Activated CD8-positive, alpha-beta T cell treated with anti-CD3 and anti-CD28 coated beads, Interleukin-2, amount 10 ng/mL, durations not matched to agents 7 days and 5 days (primary cell): ENCODE measurements around the gene ONECUT1. TPM values are rescaled to one million over a fixed set of nuclear protein-coding genes. Genes with fewer than 3 reads are reported as not detected.

Source experiments
- ATAC-seq: fragments of 150-1000 bp; cut with Tn5 transposase; one replicate; pipeline ENCODE4 v1.10.0; 2021; ENCODE audit warnings: moderate library complexity
- CTCF ChIA-PET: fragments of 350-600 bp; sonication (Branson Sonifier 250); formaldehyde crosslinking; loops from one replicate; lab custom pipeline; 2021; ENCODE audit warnings: antibody characterized with exemption; lab: Charles Lee
- POLR2A ChIA-PET: fragments of 350-600 bp; sonication (Branson Sonifier 250); formaldehyde crosslinking; loops from one replicate; lab custom pipeline; 2021; ENCODE audit warnings: antibody characterized with exemption; lab: Charles Lee
- DNase-seq: peaks from one replicate; pipeline ENCODE4 v3.0.0-alpha.2; 2020
- H3K27ac Mint-ChIP-seq: one replicate; pipeline ENCODE4 v1.8.0; 2021; ENCODE audit warnings: mild to moderate bottlenecking, mixed read lengths
- H3K27me3 Mint-ChIP-seq: one replicate; pipeline ENCODE4 v1.8.0; 2021; ENCODE audit warnings: low read depth, mixed read lengths
- H3K36me3 Mint-ChIP-seq: one replicate; pipeline ENCODE4 v1.8.0; 2021; ENCODE audit warnings: low read depth, mixed read lengths
- H3K4me1 Mint-ChIP-seq: one replicate; pipeline ENCODE4 v1.8.0; 2021; ENCODE audit warnings: low read depth, mixed read lengths
- H3K4me3 Mint-ChIP-seq: one replicate; pipeline ENCODE4 v1.8.0; 2021; ENCODE audit warnings: mild to moderate bottlenecking, mixed read lengths
- H3K9me3 Mint-ChIP-seq: one replicate; pipeline ENCODE4 v1.8.0; 2022; ENCODE audit warnings: mixed read lengths; ENCODE audit not compliant: insufficient read depth
- total RNA-seq, 2 experiments: library from RNA; stranded (reverse); gene quantifications; one replicate each; pipeline ENCODE4 v1.2.3, GENCODE V29; 2021

ONECUT1 gene
- total RNA-seq, 2 experiments from 2014 or later, result not detected

DNA sequence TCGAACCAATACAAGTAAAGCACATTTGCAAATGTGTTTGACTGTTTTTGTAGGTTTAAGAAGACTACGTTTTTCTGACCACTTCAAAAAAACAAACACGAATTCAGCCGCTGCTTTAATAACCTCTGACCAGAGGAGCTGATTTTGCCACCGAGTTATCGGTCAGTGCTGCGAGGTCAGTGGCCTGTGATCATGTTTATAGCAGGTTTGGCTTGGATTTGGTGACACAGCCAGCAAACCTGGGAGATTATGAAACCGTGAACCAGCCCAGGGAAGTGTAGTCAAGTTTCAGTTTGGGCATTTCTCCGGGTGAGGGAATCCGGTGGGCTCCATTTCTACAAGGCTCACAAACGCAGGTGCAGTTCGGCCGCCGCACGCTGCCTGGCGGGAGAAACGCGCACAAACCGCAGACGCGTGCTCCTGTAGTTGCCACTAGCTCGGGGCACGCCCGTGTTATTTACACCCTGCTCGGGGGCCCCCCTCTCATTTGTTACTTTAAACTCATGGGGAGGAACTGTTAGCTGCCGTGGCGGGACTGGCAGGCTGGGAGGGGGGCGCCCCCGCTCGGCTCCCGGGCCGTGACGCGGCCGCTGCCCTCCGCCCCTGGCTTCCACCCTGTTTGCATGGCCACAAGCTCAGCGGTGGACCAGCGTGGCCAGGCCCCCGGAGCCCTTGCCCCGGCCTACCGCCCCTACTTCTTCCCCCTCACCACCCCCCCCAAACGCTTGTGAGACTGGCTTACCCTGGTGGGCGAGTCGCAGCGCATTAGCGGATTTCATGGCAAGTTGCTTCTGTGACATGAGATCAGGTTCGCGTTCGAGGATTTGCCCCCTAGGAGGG lies 13.6 kb upstream of the ONECUT1 start:
- peaks cover 78% of the 10 kb centered on the region for H3K27me3 Mint-ChIP-seq
- ChIA-PET POLR2A (interaction anchor here (0.6 kb wide), 1 partner anchor 505 kb away, joined by 3 read pairs; no protein-coding TSS in a partner anchor), CTCF (interaction anchor here (1.3 to 3.1 kb wide), 4 partner anchors 21 to 393 kb away, joined by 3 to 11 read pairs (median 4); no protein-coding TSS in a partner anchor)
- H3K27ac Mint-ChIP-seq, result no peak overlapping the region
- no peaks in the 10 kb centered on the region for H3K9me3 Mint-ChIP-seq
- H3K4me3 Mint-ChIP-seq, result peak overlapping the region; percentile 60
- ATAC-seq, result no peak
- peaks cover 15% of the 10 kb centered on the region for H3K4me1 Mint-ChIP-seq
- no peak for DNase-seq
- no peaks in the 10 kb centered on the region for H3K36me3 Mint-ChIP-seq

DNA sequence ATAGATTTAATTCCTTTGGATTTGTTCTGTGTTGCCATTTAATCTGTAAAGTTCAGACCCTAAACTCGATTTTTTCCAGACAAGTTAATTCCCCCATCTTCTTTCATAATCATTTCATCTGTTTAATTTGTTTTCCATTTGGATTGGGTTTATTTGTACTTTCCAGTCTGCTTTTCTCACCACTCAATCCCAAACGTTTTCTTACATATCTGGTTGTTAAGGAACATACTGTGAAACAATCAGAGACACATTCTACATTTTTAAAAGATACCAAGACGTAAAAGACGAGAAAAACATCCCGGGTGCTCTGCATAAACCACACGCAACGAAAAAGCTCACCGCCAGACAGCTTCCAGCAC lies 13.0 kb upstream of the ONECUT1 start:
- Mint-ChIP-seq H3K27ac (no peak overlapping the region), H3K36me3 (no peaks in the 10 kb centered on the region), H3K27me3 (peaks cover 78% of the 10 kb centered on the region), H3K4me1 (peaks cover 18% of the 10 kb centered on the region), H3K9me3 (no peaks in the 10 kb centered on the region), H3K4me3 (no peak overlapping the region)
- ChIA-PET CTCF (interaction anchor here (1.3 to 3.1 kb wide), 3 partner anchors 9 to 394 kb away, joined by 4 to 11 read pairs (median 4); no protein-coding TSS in a partner anchor), POLR2A (interaction anchor here (0.6 kb wide), 1 partner anchor 506 kb away, joined by 3 read pairs; no protein-coding TSS in a partner anchor)
- ATAC-seq, result no peak
- DNase-seq, result no peak

DNA sequence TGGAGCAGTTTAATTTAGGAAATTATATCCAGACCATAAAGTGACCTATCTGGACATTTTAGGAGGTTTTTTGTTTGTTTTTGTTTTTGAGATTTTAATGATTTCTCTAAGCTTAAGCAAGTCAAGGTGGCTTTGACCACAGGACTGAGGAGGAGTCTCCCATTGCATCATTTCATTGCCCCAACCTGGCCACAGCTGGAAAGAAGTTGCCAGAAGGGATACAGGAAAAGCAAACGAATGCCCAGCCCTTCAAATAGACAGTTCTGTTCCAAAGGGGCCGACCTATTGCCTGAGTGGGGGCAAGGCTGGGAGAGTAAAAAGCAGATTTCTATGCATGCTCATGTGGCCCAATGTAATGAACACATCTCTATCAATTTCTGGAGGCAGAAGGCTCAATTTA lies 12.0 kb upstream of the ONECUT1 start:
- peaks cover 22% of the 10 kb centered on the region for H3K4me1 Mint-ChIP-seq
- POLR2A ChIA-PET, result no interaction called here
- H3K27ac Mint-ChIP-seq, result no peak overlapping the region
- DNase-seq (no peak), ATAC-seq (no peak)
- peaks cover 80% of the 10 kb centered on the region for H3K27me3 Mint-ChIP-seq
- no peaks in the 10 kb centered on the region for H3K9me3 Mint-ChIP-seq
- no peak overlapping the region for H3K4me3 Mint-ChIP-seq
- CTCF ChIA-PET, result interaction anchor here (1.3 to 1.4 kb wide), 2 partner anchors 9 to 395 kb away, joined by 4 read pairs; no protein-coding TSS in a partner anchor
- H3K36me3 Mint-ChIP-seq, result no peaks in the 10 kb centered on the region

DNA sequence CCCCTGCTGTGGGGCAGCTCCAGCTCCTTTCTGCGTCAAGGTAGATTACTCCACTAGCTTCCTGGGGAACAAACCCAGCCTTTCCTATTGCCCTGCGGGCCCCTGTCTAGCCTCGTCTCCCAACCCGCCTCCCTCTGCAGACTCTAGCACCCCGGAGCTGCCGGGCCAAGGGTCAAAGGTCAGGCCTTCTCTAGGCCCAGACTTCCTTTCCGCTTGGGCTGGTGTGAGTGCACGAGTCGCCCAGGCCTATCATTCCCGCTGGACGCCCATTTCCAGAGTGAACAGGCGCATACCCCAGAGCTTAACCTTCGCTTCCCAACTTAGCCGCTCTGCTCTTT lies 11.6 kb upstream of the ONECUT1 start:
- POLR2A ChIA-PET, result no interaction called here
- ATAC-seq, result no peak
- CTCF ChIA-PET, result interaction anchor here (1.4 kb wide), 1 partner anchor 8 kb away, joined by 4 read pairs; no protein-coding TSS in a partner anchor
- Mint-ChIP-seq H3K4me3 (no peak overlapping the region), H3K9me3 (no peaks in the 10 kb centered on the region), H3K36me3 (no peaks in the 10 kb centered on the region), H3K27me3 (peaks cover 81% of the 10 kb centered on the region), H3K27ac (no peak overlapping the region), H3K4me1 (peaks cover 22% of the 10 kb centered on the region)
- DNase-seq, result no peak

DNA sequence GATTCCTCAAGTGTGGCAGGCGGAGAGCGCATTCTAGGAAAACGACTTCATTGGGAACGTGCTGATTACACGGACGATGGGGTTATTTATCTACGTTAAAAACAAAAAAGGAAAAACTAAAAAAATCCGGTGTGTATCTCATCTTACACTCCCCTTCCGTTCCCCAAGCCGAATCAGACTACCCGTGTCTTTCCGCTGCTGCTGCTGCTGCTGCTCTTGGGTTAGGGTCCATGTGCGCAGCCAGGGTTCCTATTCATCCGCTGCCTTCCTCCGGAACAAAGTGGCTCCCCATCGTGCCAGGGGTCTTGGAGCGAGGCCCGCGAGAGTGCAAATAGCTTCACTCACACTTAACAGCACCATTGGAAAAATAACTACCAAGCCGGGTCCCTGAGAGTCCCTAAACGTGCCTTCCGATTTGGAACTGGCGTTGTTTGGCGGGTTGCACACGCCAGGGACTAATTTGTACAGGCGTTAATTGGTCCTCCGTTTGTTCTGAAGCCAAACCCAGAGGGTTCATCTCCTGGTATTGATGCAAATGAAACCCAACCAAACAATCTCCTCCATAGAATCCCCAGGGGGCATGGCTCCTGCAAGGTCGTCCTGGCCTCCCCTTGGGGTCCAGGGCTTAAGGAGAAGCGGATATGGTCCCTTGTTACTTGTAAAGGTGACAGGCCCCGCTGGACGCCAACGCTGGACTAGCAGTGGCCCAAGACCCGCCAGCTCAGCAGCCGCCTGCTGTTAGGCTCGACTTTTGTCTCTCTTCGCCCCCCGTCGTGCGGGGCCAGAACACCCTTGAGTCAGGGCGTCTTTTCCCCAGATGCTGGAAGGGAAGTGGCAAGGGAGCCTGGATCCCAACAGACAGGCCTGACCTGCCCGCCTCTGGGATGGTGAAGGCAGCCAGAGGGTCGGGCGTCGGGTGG lies 11.0 kb upstream of the ONECUT1 start:
- peaks cover 22% of the 10 kb centered on the region for H3K4me1 Mint-ChIP-seq
- DNase-seq (no peak), ATAC-seq (no peak)
- H3K9me3 Mint-ChIP-seq, result no peaks in the 10 kb centered on the region
- CTCF ChIA-PET, result no interaction called here
- no peak overlapping the region for H3K4me3 Mint-ChIP-seq
- H3K27me3 Mint-ChIP-seq, result peaks cover 81% of the 10 kb centered on the region
- POLR2A ChIA-PET, result no interaction called here
- no peaks in the 10 kb centered on the region for H3K36me3 Mint-ChIP-seq
- no peak overlapping the region for H3K27ac Mint-ChIP-seq

DNA sequence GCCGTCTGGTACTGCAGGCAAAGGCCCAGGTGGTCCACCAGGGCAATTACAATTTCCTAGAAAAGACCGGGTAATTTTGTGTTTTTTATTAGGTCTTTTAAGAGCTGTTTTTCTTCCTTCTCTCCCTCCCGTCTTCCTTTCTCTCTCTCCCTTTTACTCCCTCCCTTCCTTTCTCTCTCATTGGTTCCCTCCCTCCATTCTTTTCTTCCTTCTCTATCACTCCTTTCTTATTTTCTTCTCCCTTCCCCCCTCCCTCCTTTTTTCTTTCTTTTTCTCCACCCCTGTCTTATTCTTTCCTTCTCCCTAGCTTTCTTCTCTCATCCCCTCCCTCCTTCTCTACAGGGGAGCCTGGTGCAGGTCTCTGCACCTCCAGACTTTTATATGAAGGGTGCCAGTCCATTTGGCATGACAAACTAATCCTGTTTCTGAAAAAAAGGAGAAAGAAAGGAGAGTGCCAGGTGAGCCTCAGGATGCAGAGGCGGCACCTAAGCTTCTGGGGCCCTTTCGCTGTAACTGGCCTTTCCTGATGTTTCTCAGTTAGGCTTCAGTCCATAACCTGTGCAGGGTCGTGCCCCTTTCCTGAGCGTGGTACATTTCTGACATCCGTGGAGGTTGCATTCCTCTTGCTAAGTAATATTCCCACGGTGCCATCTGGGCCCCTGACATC lies 9.1 kb upstream of the ONECUT1 start:
- Mint-ChIP-seq H3K4me1 (peaks cover 16% of the 10 kb centered on the region), H3K27ac (no peak overlapping the region), H3K27me3 (peaks cover 88% of the 10 kb centered on the region), H3K9me3 (no peaks in the 10 kb centered on the region), H3K4me3 (no peak overlapping the region), H3K36me3 (peaks cover 3% of the 10 kb centered on the region)
- DNase-seq (no peak), ATAC-seq (no peak)
- POLR2A ChIA-PET, result no interaction called here
- CTCF ChIA-PET, result no interaction called here

DNA sequence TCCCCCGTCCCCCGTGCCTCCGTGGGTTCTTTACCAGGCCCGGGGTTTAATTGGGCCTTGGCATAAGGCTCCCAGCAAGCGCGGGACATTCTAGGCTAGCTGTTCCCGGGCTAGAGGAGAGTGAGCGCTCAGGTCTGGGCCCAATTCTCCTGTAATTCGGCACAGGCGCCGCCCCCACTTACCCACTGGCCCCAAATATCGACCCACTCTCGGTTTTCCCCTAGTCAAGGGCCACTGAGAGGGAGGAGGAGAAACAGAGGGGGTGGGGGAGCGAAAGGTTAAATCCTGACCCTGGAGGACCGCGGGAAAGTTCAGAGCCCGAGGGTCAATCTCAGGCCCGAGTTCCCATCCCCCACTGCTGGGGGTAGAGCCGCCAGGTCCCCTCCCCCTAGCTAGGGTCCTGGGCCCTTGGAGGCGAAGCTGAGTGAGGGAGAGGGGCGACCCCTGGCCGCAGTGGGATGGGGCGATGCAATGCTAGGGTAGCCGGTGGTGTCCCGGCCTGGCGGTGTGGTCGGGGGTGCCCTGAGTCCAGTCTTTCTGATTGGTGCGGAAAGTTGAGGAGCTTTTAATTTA lies 8.5 kb upstream of the ONECUT1 start:
- Mint-ChIP-seq H3K4me1 (peaks cover 12% of the 10 kb centered on the region), H3K4me3 (no peak overlapping the region), H3K27me3 (peaks cover 90% of the 10 kb centered on the region), H3K9me3 (no peaks in the 10 kb centered on the region), H3K36me3 (peaks cover 3% of the 10 kb centered on the region), H3K27ac (no peak overlapping the region)
- no peak for DNase-seq
- ATAC-seq, result no peak
- POLR2A ChIA-PET, result no interaction called here
- CTCF ChIA-PET, result no interaction called here

DNA sequence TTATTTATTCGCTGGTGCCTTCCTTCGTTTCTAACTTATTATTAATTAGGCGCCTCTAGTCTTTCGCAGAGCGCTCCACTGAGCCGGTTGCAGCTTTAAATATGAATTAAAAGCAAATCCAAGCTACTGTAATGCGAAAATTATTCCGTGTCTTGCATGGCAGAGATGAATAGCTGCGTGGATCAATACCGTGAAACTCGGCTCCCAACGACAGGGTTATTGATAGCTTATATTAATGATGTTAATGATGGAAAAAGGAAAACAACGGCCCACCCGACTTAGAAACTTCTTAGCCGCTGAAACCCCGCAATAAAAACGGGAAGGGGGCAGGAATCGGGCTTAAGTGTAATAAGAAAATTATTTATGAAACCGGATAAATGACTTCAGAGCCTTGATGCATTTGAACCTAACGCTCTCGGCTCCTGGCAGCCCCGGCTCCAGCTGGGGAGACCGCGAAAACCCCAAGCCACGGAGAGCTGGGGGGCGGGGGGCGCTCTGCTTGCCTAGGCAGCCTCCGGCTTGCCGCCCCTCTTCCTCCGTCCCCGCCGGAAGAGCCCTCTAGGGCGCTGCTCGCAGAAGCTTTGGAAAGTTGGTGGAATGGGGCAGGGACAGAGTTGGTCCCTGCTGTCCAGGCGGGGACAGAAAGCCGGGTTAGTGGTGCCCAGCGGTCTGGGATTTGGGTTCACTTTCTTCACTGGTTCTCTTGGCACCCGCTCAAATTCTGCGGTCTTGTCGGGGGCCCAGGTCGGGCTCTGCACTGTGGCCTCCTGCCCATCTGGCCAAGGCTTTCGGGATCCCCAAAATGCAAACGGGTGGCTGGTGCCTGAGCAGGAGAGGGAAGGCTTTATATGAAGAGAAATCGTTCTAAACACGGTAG lies 7.7 kb upstream of the ONECUT1 start:
- CTCF ChIA-PET, result interaction anchor here (0.9 kb wide), 1 partner anchor 15 kb away, joined by 5 read pairs; no protein-coding TSS in a partner anchor
- peaks cover 7% of the 10 kb centered on the region for H3K4me1 Mint-ChIP-seq
- no peaks in the 10 kb centered on the region for H3K9me3 Mint-ChIP-seq
- H3K27ac Mint-ChIP-seq, result no peak overlapping the region
- DNase-seq, result no peak
- POLR2A ChIA-PET, result no interaction called here
- no peak overlapping the region for H3K4me3 Mint-ChIP-seq
- no peak for ATAC-seq
- H3K27me3 Mint-ChIP-seq, result peaks cover 90% of the 10 kb centered on the region
- peaks cover 3% of the 10 kb centered on the region for H3K36me3 Mint-ChIP-seq

DNA sequence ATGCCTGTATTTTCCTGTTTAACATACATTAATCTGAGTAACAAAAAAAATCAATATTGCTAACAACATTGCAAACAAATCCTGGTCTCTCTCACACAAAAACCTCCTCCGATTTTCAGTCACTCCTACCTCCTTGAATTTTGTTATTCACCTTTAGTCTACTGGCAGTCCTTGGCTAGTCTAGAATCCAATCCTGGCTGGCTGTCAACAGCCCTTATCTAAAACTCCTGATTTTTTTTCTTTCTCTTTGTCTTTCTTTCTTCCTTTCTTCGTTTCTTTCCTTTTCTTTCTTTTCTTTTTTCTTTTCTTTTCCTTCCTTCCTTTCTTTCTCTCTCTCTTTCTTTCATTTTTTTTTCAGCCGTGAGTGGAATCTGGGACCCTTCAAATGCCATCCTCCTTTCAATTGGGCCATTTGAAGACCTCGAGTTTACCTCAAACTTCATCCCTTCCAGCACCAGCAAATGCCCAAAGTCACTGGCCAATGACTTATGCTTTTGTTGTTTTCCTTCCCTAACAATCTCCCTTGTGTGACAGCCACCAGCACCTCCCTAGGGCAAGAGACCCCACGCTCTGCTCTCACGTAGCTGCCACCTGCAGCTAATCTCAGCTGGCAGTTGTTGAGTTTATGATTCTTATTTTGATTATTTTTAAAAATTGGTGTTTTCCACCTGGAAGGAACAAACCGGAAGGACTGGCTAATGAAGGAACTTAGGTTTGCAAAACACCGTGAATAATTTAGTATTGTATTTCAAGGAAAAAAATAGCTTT lies 6.8 kb upstream of the ONECUT1 start:
- no peak overlapping the region for H3K27ac Mint-ChIP-seq
- no peak overlapping the region for H3K4me3 Mint-ChIP-seq
- H3K27me3 Mint-ChIP-seq, result peaks cover 88% of the 10 kb centered on the region
- ATAC-seq (no peak), DNase-seq (no peak)
- no peaks in the 10 kb centered on the region for H3K9me3 Mint-ChIP-seq
- POLR2A ChIA-PET, result no interaction called here
- H3K36me3 Mint-ChIP-seq, result peaks cover 3% of the 10 kb centered on the region
- CTCF ChIA-PET, result interaction anchor here (0.9 kb wide), 1 partner anchor 14 kb away, joined by 5 read pairs; no protein-coding TSS in a partner anchor
- H3K4me1 Mint-ChIP-seq, result peaks cover 7% of the 10 kb centered on the region

DNA sequence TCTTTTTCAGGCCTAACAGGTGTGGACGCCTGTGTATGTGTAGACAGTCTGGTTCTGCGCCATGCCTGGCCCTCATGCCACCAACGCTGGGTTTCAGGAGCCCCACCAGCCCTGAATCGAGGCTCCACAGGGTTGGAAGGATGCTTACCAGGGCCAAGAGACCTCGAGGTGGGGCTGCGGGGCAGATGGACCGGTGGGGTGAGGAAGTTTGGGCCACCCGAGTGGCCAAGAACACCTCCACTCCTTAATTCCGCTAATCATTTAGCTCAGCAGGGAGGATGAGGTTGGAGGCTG lies 6.0 kb upstream of the ONECUT1 start:
- Mint-ChIP-seq H3K9me3 (no peaks in the 10 kb centered on the region), H3K27me3 (peaks cover 88% of the 10 kb centered on the region), H3K27ac (no peak overlapping the region), H3K4me3 (no peak overlapping the region), H3K4me1 (peaks cover 9% of the 10 kb centered on the region), H3K36me3 (peaks cover 3% of the 10 kb centered on the region)
- ATAC-seq, result no peak
- ChIA-PET POLR2A (no interaction called here), CTCF (interaction anchor here (1.3 kb wide), 1 partner anchor 16 kb away, joined by 4 read pairs; no protein-coding TSS in a partner anchor)
- DNase-seq, result no peak
